HG03460 (cell line): Measurements from ENCODE around the gene RTP4.

ENCODE experiments used
- ATAC-seq: cut with Tn5 transposase; IDR thresholded peaks from one replicate; pipeline ENCODE4 v1.9.1; 2021; ENCODE audit not compliant: unreplicated experiment

RTP4 gene

GRCh38 chr3:187368251-187369088 is at the start of gene RTP4:
Gene RTP4 (plus strand): TSS chr3:187368385. CDS start chr3:187368442, 57 bp downstream.
- peak; percentile 94 for ATAC-seq

GRCh38 chr3:187318819-187319616 is 49.2 kb upstream of the RTP4 start:
- no peak for ATAC-seq

GRCh38 chr3:187319699-187320302 is 48.4 kb upstream of the RTP4 start:
- peak; percentile 78 for ATAC-seq

GRCh38 chr3:187321766-187322165 is 46.4 kb upstream of the RTP4 start:
- ATAC-seq: no peak

GRCh38 chr3:187322291-187322690 is 45.9 kb upstream of the RTP4 start:
- no peak for ATAC-seq

- no peak for ATAC-seq
Observed at GRCh38 chr3:187323091-187323490, 45.1 kb upstream of the RTP4 start.

GRCh38 chr3:187325632-187326031 is 42.6 kb upstream of the RTP4 start:
- no peak for ATAC-seq

- ATAC-seq: no peak
Observed at GRCh38 chr3:187327845-187328244, 40.3 kb upstream of the RTP4 start.

- ATAC-seq: no peak
Observed at GRCh38 chr3:187328691-187329090, 39.5 kb upstream of the RTP4 start.

- no peak for ATAC-seq
Observed at GRCh38 chr3:187334904-187335303, 33.3 kb upstream of the RTP4 start.

- no peak for ATAC-seq
Observed at GRCh38 chr3:187336322-187336721, 31.9 kb upstream of the RTP4 start.

GRCh38 chr3:187340578-187340977 is 27.6 kb upstream of the RTP4 start:
- ATAC-seq: no peak

- no peak for ATAC-seq
Observed at GRCh38 chr3:187342255-187342654, 25.9 kb upstream of the RTP4 start.

GRCh38 chr3:187343670-187344069 is 24.5 kb upstream of the RTP4 start:
- no peak for ATAC-seq

GRCh38 chr3:187352581-187353575 is 15.3 kb upstream of the RTP4 start:
- ATAC-seq: no peak

GRCh38 chr3:187358068-187358467 is 10.1 kb upstream of the RTP4 start:
- no peak for ATAC-seq

- no peak for ATAC-seq
Observed at GRCh38 chr3:187359798-187360486, 8.2 kb upstream of the RTP4 start.

- ATAC-seq: no peak
Observed at GRCh38 chr3:187360596-187360995, 7.6 kb upstream of the RTP4 start.

GRCh38 chr3:187361835-187362234 is 6.3 kb upstream of the RTP4 start:
- no peak for ATAC-seq

GRCh38 chr3:187367561-187368103 is 553 bp upstream of the RTP4 start:
- peak; percentile 1 for ATAC-seq
